Peyer's patch (tissue), 4 donors: ENCODE data around the gene PPFIA4. TPM values are rescaled to one million over a fixed set of nuclear protein-coding genes. Genes with fewer than 3 reads are reported as not detected.

Source experiments
- DNase-seq, 3 donors: peaks; one replicate each; pipeline ENCODE4 v3.0.0-alpha.2; 2017 to 2019
- H3K27ac ChIP-seq, 4 donors: fragments of 200-600 bp; sonication (generic); one replicate each; pipeline ENCODE4 v1.5.1; 2016 to 2019
- H3K27me3 ChIP-seq, 2 donors: fragments of 200-600 bp; sonication (generic); one replicate each; pipeline ENCODE4 v1.5.1; 2019
- H3K36me3 ChIP-seq, 3 donors: fragments of 200-600 bp; sonication (generic); one replicate each; pipeline ENCODE4 v1.5.1; 2016 to 2019
- H3K4me1 ChIP-seq, 4 donors: fragments of 200-600 bp; sonication (generic); one replicate each; pipeline ENCODE4 v1.5.1; 2016 to 2019
- H3K4me3 ChIP-seq, 4 donors: fragments of 200-600 bp; sonication (generic); 1 replicate in 3 of 4; 2 replicates in 1 of 4; pipeline ENCODE4 v1.5.1; 2016 to 2019; ENCODE audit warnings: mild to moderate bottlenecking in 1 of 4
- H3K9me3 ChIP-seq, 4 donors: fragments of 200-600 bp; sonication (generic); one replicate each; pipeline ENCODE4 v1.5.1; 2016 to 2019; ENCODE audit warnings: mild to moderate bottlenecking in 1 of 4
- CTCF ChIP-seq, 6 experiments: fragments of 450-650 bp in 4 of 6; fragments of 200-600 bp in 2 of 6; sonication (generic) in 1 of 6; IDR thresholded peaks; one replicate each; pipeline ENCODE4 v1.5.1; 2017 to 2019; ENCODE audit warnings: antibody characterized with exemption in 6 of 6, mild to moderate bottlenecking in 3 of 6, moderate library complexity in 1 of 6
- POLR2A ChIP-seq, 2 donors: fragments of 450-650 bp; IDR thresholded peaks; one replicate each; pipeline ENCODE4 v1.5.1; 2017; ENCODE audit warnings: antibody characterized with exemption in 2 of 2, mild to moderate bottlenecking in 2 of 2, moderate library complexity in 2 of 2
- total RNA-seq, 4 donors: library from RNA; depleted of rRNA; stranded (reverse); fragments of >200 nt; gene quantifications; one replicate each; pipeline ENCODE4 v1.1.0, GENCODE V29; 2016

PPFIA4 gene
- total RNA-seq, 4 donors from 2014 or later = 0.54 to 1.8 (median 1.7) TPM; not detected in 1

- H3K4me1 ChIP-seq = no peaks in the 10 kb centered on the region
- H3K36me3 ChIP-seq = no peaks in the 10 kb centered on the region
- DNase-seq = no peak
- no peaks in the 10 kb centered on the region for H3K27me3 ChIP-seq
- no peak overlapping the region for H3K27ac ChIP-seq
- TF ChIP-seq POLR2A (IDR thresholded peaks at IDR 0.05) (no peak), CTCF (IDR thresholded peaks at IDR 0.05) (no peak)
- no peak overlapping the region for H3K4me3 ChIP-seq
- no peaks in the 10 kb centered on the region for H3K9me3 ChIP-seq
Observed at GRCh38 chr1:203058676-203058935, 32.3 kb downstream of the PPFIA4 start.

GRCh38 chr1:203059485-203059884 is 33.2 kb downstream of the PPFIA4 start:
- DNase-seq = no peak

GRCh38 chr1:203060115-203060514 is 33.8 kb downstream of the PPFIA4 start:
- no peaks in the 10 kb centered on the region for H3K27me3 ChIP-seq
- TF ChIP-seq CTCF (IDR thresholded peaks at IDR 0.05) (no peak), POLR2A (IDR thresholded peaks at IDR 0.05) (no peak)
- H3K36me3 ChIP-seq = no peaks in the 10 kb centered on the region
- no peak for DNase-seq
- no peaks in the 10 kb centered on the region for H3K9me3 ChIP-seq
- H3K4me3 ChIP-seq = no peak overlapping the region
- H3K4me1 ChIP-seq = no peaks in the 10 kb centered on the region
- H3K27ac ChIP-seq = no peak overlapping the region

More at GRCh38 chr1:203059485-203059884, 33.2 kb downstream of the PPFIA4 start:
- no peak for TF ChIP-seq POLR2A (IDR thresholded peaks at IDR 0.05)
- no peak for TF ChIP-seq CTCF (IDR thresholded peaks at IDR 0.05)
- Histone ChIP-seq H3K27me3 (no peaks in the 10 kb centered on the region), H3K4me3 (no peak overlapping the region), H3K36me3 (no peaks in the 10 kb centered on the region), H3K27ac (no peak overlapping the region), H3K9me3 (no peaks in the 10 kb centered on the region), H3K4me1 (no peaks in the 10 kb centered on the region)

GRCh38 chr1:203063287-203063686 is 37.0 kb downstream of the PPFIA4 start:
- H3K36me3 ChIP-seq = no peaks in the 10 kb centered on the region
- no peak overlapping the region for H3K4me3 ChIP-seq
- no peaks in the 10 kb centered on the region for H3K27me3 ChIP-seq
- no peak overlapping the region for H3K27ac ChIP-seq
- no peaks in the 10 kb centered on the region for H3K4me1 ChIP-seq
- H3K9me3 ChIP-seq = no peaks in the 10 kb centered on the region
- DNase-seq = no peak
- TF ChIP-seq POLR2A (IDR thresholded peaks at IDR 0.05) = no peak
- TF ChIP-seq CTCF (IDR thresholded peaks at IDR 0.05) = no peak

- TF ChIP-seq CTCF (IDR thresholded peaks at IDR 0.05) = no peak
- no peak for TF ChIP-seq POLR2A (IDR thresholded peaks at IDR 0.05)
- no peak overlapping the region for H3K4me3 ChIP-seq
- H3K4me1 ChIP-seq = no peaks in the 10 kb centered on the region
- no peaks in the 10 kb centered on the region for H3K36me3 ChIP-seq
- H3K27ac ChIP-seq = no peak overlapping the region
- no peak for DNase-seq
- H3K27me3 ChIP-seq = no peaks in the 10 kb centered on the region
- H3K9me3 ChIP-seq = no peaks in the 10 kb centered on the region
Observed at GRCh38 chr1:203065191-203065590, 38.9 kb downstream of the PPFIA4 start.

- no peak for DNase-seq
- TF ChIP-seq POLR2A (IDR thresholded peaks at IDR 0.05) (no peak), CTCF (IDR thresholded peaks at IDR 0.05) (no peak)
- Histone ChIP-seq H3K27me3 (no peaks in the 10 kb centered on the region), H3K9me3 (no peaks in the 10 kb centered on the region), H3K36me3 (no peaks in the 10 kb centered on the region), H3K27ac (no peak overlapping the region), H3K4me1 (no peaks in the 10 kb centered on the region), H3K4me3 (no peak overlapping the region)
Observed at GRCh38 chr1:203065986-203066385, 39.7 kb downstream of the PPFIA4 start.
